HepG2 (cell line): ENCODE measurements around the gene PC. TPM values are rescaled to one million over a fixed set of nuclear protein-coding genes. Genes with fewer than 3 reads are reported as not detected.

Source experiments
- AFF4 ChIP-seq: sonication (generic); formaldehyde crosslinking; IDR thresholded peaks from 2 replicates; pipeline ENCODE4 v1.4.0; 2020; ENCODE audit warnings: missing genetic modification reagents
- CAMTA2 ChIP-seq: sonication (generic); formaldehyde crosslinking; IDR thresholded peaks from 2 replicates; pipeline ENCODE4 v1.4.0; 2020; ENCODE audit warnings: mild to moderate bottlenecking, missing genetic modification reagents, borderline replicate concordance
- MAFK ChIP-seq, 2 experiments: IDR thresholded peaks in 1 of 2; conservative IDR thresholded peaks in 1 of 2; 2 replicates each; pipeline ENCODE4 v1.6.1; 2011; ENCODE audit warnings: improper control_type of control experiment in 2 of 2, low read length in 2 of 2
- TRIM22 ChIP-seq: fragments of 450-650 bp; IDR thresholded peaks from 2 replicates; pipeline ENCODE4 v1.6.1; 2017
- ZFP36 ChIP-seq: fragments of 150-350 bp; IDR thresholded peaks from 2 replicates; pipeline ENCODE4 v1.6.1; 2018; ENCODE audit warnings: borderline replicate concordance, low read length, low read depth; ENCODE audit not compliant: partially characterized antibody
- ZHX2 ChIP-seq, 2 experiments: sonication (generic) in 1 of 2; formaldehyde crosslinking in 1 of 2; IDR thresholded peaks; 2 replicates each; pipeline versions ENCODE4 v1.6.1 to v1.9.0; 2014 to 2022; ENCODE audit warnings: antibody characterized with exemption in 1 of 2, borderline replicate concordance in 1 of 2, inconsistent platforms in 1 of 2, low read depth in 1 of 2, missing genetic modification reagents in 1 of 2
- ZNF362 ChIP-seq: sonication (generic); formaldehyde crosslinking; IDR thresholded peaks from 2 replicates; pipeline ENCODE4 v1.4.0; 2020; ENCODE audit warnings: missing genetic modification reagents, mild to moderate bottlenecking, borderline replicate concordance
- ZNF44 ChIP-seq: sonication (generic); formaldehyde crosslinking; IDR thresholded peaks from 2 replicates; pipeline ENCODE4 v1.5.1; 2020; ENCODE audit warnings: mild to moderate bottlenecking, missing genetic modification reagents
- ZNF441 ChIP-seq: sonication (generic); formaldehyde crosslinking; IDR thresholded peaks from 2 replicates; pipeline ENCODE4 v1.7.0; 2021; ENCODE audit warnings: missing genetic modification reagents, borderline replicate concordance
- ZNF530 ChIP-seq: sonication (generic); formaldehyde crosslinking; IDR thresholded peaks from 2 replicates; pipeline ENCODE4 v1.5.0; 2020; ENCODE audit warnings: low read depth, mild to moderate bottlenecking, missing genetic modification reagents
- ZNF605 ChIP-seq: sonication (generic); formaldehyde crosslinking; IDR thresholded peaks from 2 replicates; pipeline ENCODE4 v1.8.0; 2022; ENCODE audit warnings: mild to moderate bottlenecking, missing genetic modification reagents
- ZNF678 ChIP-seq: sonication (generic); formaldehyde crosslinking; IDR thresholded peaks from 2 replicates; pipeline ENCODE4 v1.4.0; 2020; ENCODE audit warnings: mild to moderate bottlenecking, missing genetic modification reagents
- ZNF737 ChIP-seq: sonication (generic); formaldehyde crosslinking; IDR thresholded peaks from 2 replicates; pipeline ENCODE4 v1.5.0; 2020; ENCODE audit warnings: missing genetic modification reagents, mild to moderate bottlenecking, borderline replicate concordance
- ZNF839 ChIP-seq: sonication (generic); formaldehyde crosslinking; IDR thresholded peaks from 2 replicates; pipeline ENCODE4 v1.4.0; 2020; ENCODE audit warnings: missing genetic modification reagents, mild to moderate bottlenecking, borderline replicate concordance
- polyA plus RNA-seq, 8 experiments: library from polyadenylated mRNA; depleted of rRNA in 3 of 8; stranded (reverse) in 7 of 8; unstranded in 1 of 8; fragments of >200 nt; fragmentation: Illumina TruSeq in 4 of 8; extraction: Trizol in 4 of 8; gene quantifications; 2 replicates each; pipeline versions ENCODE4 v1.2.1 to v1.2.3, GENCODE V29; 2011 to 2016; ENCODE audit warnings: low read depth in 4 of 8, missing spikeins in 1 of 8, mixed read lengths in 1 of 8; ENCODE audit not compliant: insufficient read depth in 1 of 8
- total RNA-seq, 5 experiments: library from RNA; depleted of rRNA; stranded (reverse); fragments of >200 nt; fragmentation: Illumina TruSeq; extraction: Trizol; gene quantifications; 2 replicates each; pipeline ENCODE4 v1.2.3, GENCODE V29; 2016; ENCODE audit warnings: low read depth in 1 of 5

PC gene
- total and polyA plus RNA-seq, 2 of the 13 experiments (the other 11 are each of a cell fraction or from before 2014, with no cell fraction given), result 29.0 to 39.0 TPM

- TF ChIP-seq ZNF839 (CRISPR knock-in tag), result no peak; the same call in 1 of the 2 replicates
- TF ChIP-seq ZNF44 (CRISPR knock-in tag), result 0 out of 2 replicates have a peak, but pooled peaks have one; percentile 63
- TF ChIP-seq ZNF530, result no peak
- TF ChIP-seq ZNF678 (CRISPR knock-in tag), result 0 out of 2 replicates have a peak, but pooled peaks have one; percentile 50
- TF ChIP-seq ZNF362, result no peak
- TF ChIP-seq ZHX2 (IDR thresholded peaks at IDR 0.05; ENCODE audit: low read depth), result no peak
- 0 out of 2 replicates have a peak, but pooled peaks have one; percentile 39 for TF ChIP-seq ZHX2 (CRISPR knock-in tag; IDR thresholded peaks at IDR 0.05; ENCODE audit: borderline replicate concordance)
- TF ChIP-seq AFF4 (CRISPR knock-in tag), result no peak
- no peak for TF ChIP-seq TRIM22
- TF ChIP-seq ZNF605 (CRISPR knock-in tag), result peak; percentile 98
- no peak for TF ChIP-seq ZNF737 (CRISPR knock-in tag)
- no peak for TF ChIP-seq MAFK (conservative IDR thresholded peaks at IDR 0.05 in 1 of 2, IDR thresholded peaks at IDR 0.05 in 1 of 2; ENCODE audit: low read length in 2 of 2)
- no peak for TF ChIP-seq ZFP36
- no peak; the same call in 1 of the 2 replicates for TF ChIP-seq CAMTA2 (CRISPR knock-in tag)
- peak; percentile 61 for TF ChIP-seq ZNF441 (CRISPR knock-in tag)
These were observed at the start of gene PC (continued) for GRCh38 chr11:66958232-66958955.
